GM12878 (cell line): ENCODE data around the gene ZNF407. TPM values are rescaled to one million over a fixed set of nuclear protein-coding genes. Genes with fewer than 3 reads are reported as not detected.

Experiments
- ATAC-seq: fragments of 200-7000 bp; cut with Tn5 transposase; 3 replicates; pipeline ENCODE4 v1.9.1; 2020; ENCODE audit warnings: mild to moderate bottlenecking, moderate library complexity
- BruUV-seq: library from RNA; stranded (reverse); fragments of 400-500 nt; replicated peaks from 2 replicates; lab custom pipeline; 2021; lab: Mats Ljungman, UMichigan
- CTCF ChIA-PET: fragments of 300-600 bp; sonication (Branson Sonifier 250); formaldehyde crosslinking; extraction: SDS; loops from one replicate; lab custom pipeline; 2021; ENCODE audit warnings: inconsistent platforms; lab: Yijun Ruan, JAX
- POLR2A ChIA-PET: fragments of 350-600 bp; formaldehyde crosslinking; extraction: SDS; loops from one replicate; lab custom pipeline; 2021; ENCODE audit warnings: inconsistent platforms; lab: Charles Lee
- RAD21 ChIA-PET: fragments of 300-600 bp; sonication (Branson Sonifier 250); formaldehyde crosslinking; loops from one replicate; lab custom pipeline; 2023; ENCODE audit warnings: antibody characterized with exemption; ENCODE audit not compliant: unreplicated experiment; lab: Charles Lee
- SMC1A ChIA-PET: fragments of 300-600 bp; sonication (Branson Sonifier 250); formaldehyde crosslinking; loops from one replicate; lab custom pipeline; 2023; ENCODE audit not compliant: unreplicated experiment, uncharacterized antibody; lab: Charles Lee
- DNase-seq: peaks from one replicate; pipeline ENCODE4 v3.0.0-alpha.2; 2011; ENCODE audit warnings: low read depth, low spot score
- FAIRE-seq: peaks from 3 replicates; lab custom pipeline; 2011; peaks lifted over from hg19 to GRCh38; lab: Jason Lieb, UNC
- H2AFZ ChIP-seq: 2 replicates; pipeline ENCODE4 v1.6.0; 2011; ENCODE audit warnings: low read depth, low read length, control low read depth; ENCODE audit not compliant: control insufficient read depth
- H3K27ac ChIP-seq: 2 replicates; pipeline ENCODE4 v1.5.1; 2011; ENCODE audit warnings: control low read depth; ENCODE audit not compliant: control insufficient read depth, insufficient read depth
- H3K27me3 ChIP-seq, 2 experiments: replicated peaks in 1 of 2; 2 replicates each; pipeline versions ENCODE4 v1.6.0 to v1.6.1; 2011; ENCODE audit warnings: low read length in 1 of 2; ENCODE audit not compliant: control insufficient read depth in 2 of 2, insufficient read depth in 2 of 2
- H3K36me3 ChIP-seq, 2 experiments: 2 replicates each; pipeline ENCODE4 v1.5.1; 2011; ENCODE audit warnings: low read length in 1 of 2; ENCODE audit not compliant: control insufficient read depth in 2 of 2, insufficient read depth in 2 of 2
- H3K4me1 ChIP-seq: 2 replicates; pipeline ENCODE4 v1.6.1; 2011; ENCODE audit warnings: mild to moderate bottlenecking, low read length, moderate library complexity, mixed read lengths; ENCODE audit not compliant: control insufficient read depth, insufficient read depth
- H3K4me2 ChIP-seq: 2 replicates; pipeline ENCODE4 v1.6.0; 2011; ENCODE audit warnings: control low read depth; ENCODE audit not compliant: control insufficient read depth, insufficient read depth
- H3K4me3 ChIP-seq: fragments of 200-600 bp; sonication (generic); 2 replicates; pipeline ENCODE4 v1.5.1; 2016
- H3K79me2 ChIP-seq: 2 replicates; pipeline ENCODE4 v1.6.0; 2011; ENCODE audit warnings: low read length; ENCODE audit not compliant: control insufficient read depth, insufficient read depth
- H3K9ac ChIP-seq: 2 replicates; pipeline ENCODE4 v1.8.0; 2011; ENCODE audit warnings: low read length, control low read depth, mixed read lengths; ENCODE audit not compliant: control insufficient read depth, insufficient read depth
- H3K9me3 ChIP-seq: replicated peaks from 3 replicates; pipeline ENCODE4 v1.5.1; 2011; ENCODE audit warnings: mild to moderate bottlenecking, low read length; ENCODE audit not compliant: control insufficient read depth, insufficient read depth
- H4K20me1 ChIP-seq: 2 replicates; pipeline ENCODE4 v1.6.0; 2011; ENCODE audit not compliant: control insufficient read depth, insufficient read depth
- CREB1 ChIP-seq: IDR thresholded peaks from 2 replicates; pipeline ENCODE4 v1.6.1; 2012; ENCODE audit warnings: low read depth, mild to moderate bottlenecking, inconsistent platforms
- EP300 ChIP-seq, 2 experiments: fragments of 150-350 bp in 1 of 2; IDR thresholded peaks; 2 replicates each; pipeline ENCODE4 v1.6.1; 2011 to 2012; ENCODE audit warnings: low read depth in 2 of 2, low read length in 2 of 2, borderline replicate concordance in 1 of 2, improper control_type of control experiment in 1 of 2, inconsistent platforms in 1 of 2; ENCODE audit not compliant: control insufficient read depth in 1 of 2
- ESRRA ChIP-seq: IDR thresholded peaks from 2 replicates; pipeline ENCODE4 v1.6.1; 2012; ENCODE audit warnings: mild to moderate bottlenecking, low read length, improper control_type of control experiment
- FOXK2 ChIP-seq: fragments of 450-650 bp; IDR thresholded peaks from 2 replicates; pipeline ENCODE4 v1.6.1; 2017; ENCODE audit warnings: mild to moderate bottlenecking, moderate library complexity
- NFXL1 ChIP-seq: fragments of 450-650 bp; IDR thresholded peaks from 2 replicates; pipeline ENCODE4 v1.6.1; 2017; ENCODE audit warnings: antibody characterized with exemption, mild to moderate bottlenecking, borderline replicate concordance
- POU2F2 ChIP-seq: IDR thresholded peaks from 3 replicates; pipeline ENCODE4 v1.6.1; 2011; ENCODE audit warnings: low read depth, mild to moderate bottlenecking, low read length, borderline replicate concordance
- SIN3A ChIP-seq: IDR thresholded peaks from 2 replicates; pipeline ENCODE4 v1.6.1; 2012; ENCODE audit warnings: low read depth, low read length, improper control_type of control experiment
- SP1 ChIP-seq: IDR thresholded peaks from one replicate; pipeline ENCODE4 v1.6.1; 2011; ENCODE audit warnings: low read depth, low read length
- ZBTB40 ChIP-seq: fragments of 450-650 bp; IDR thresholded peaks from 2 replicates; pipeline ENCODE4 v1.6.1; 2016; ENCODE audit warnings: mild to moderate bottlenecking, moderate library complexity, borderline replicate concordance
- ZNF384 ChIP-seq: IDR thresholded peaks from 2 replicates; pipeline ENCODE4 v1.6.1; 2012; ENCODE audit warnings: low read depth, mild to moderate bottlenecking, low read length, improper control_type of control experiment, borderline replicate concordance
- WGBS: methylation state at CpG from one replicate; pipeline ENCODE4 v1.1.6; 2016; ENCODE audit warnings: low lambda C conversion rate; ENCODE audit not compliant: insufficient replicate concordance, insufficient coverage; ENCODE audit errors: missing lambda C conversion rate; 5-methylcytosine and 5-hydroxymethylcytosine counted together
- in situ Hi-C: fragments of 300-500 bp; cut with MboI; formaldehyde crosslinking; loops from 9 replicates; pipeline ENCODE4 v1.14.3; 2018; ENCODE audit warnings: mixed read lengths
- intact Hi-C: fragments of 100-400 bp; cut with micrococcal nuclease; formaldehyde crosslinking; loops from one replicate; pipeline ENCODE4 v1.14.2; 2022; ENCODE audit not compliant: unreplicated experiment
- polyA plus RNA-seq, 11 experiments: library from polyadenylated mRNA; depleted of rRNA in 4 of 11; unstranded in 6 of 11; stranded (reverse) in 5 of 11; fragments of >200 nt; fragmentation: Nextera tagmentation in 4 of 11; fragmentation: Illumina TruSeq in 1 of 11; extraction: Ambion mirVana in 4 of 11; extraction: Trizol in 1 of 11; gene quantifications; 1 replicate in 1 of 11; 2 replicates in 10 of 11; pipeline versions ENCODE4 v1.2.1 to v1.2.3, GENCODE V29; 2011 to 2016; ENCODE audit warnings: inconsistent platforms in 2 of 11, missing spikeins in 2 of 11, low read depth in 1 of 11
- total RNA-seq, 4 experiments: library from RNA; depleted of rRNA in 3 of 4; stranded (reverse); fragments of >200 nt in 3 of 4; fragmentation: Illumina TruSeq in 1 of 4; extraction: Trizol in 1 of 4; gene quantifications; 2 replicates each; pipeline versions ENCODE4 v1.2.1 to v1.2.3, GENCODE V29; 2013 to 2021
- TF ChIP-seq, protein P1 (sequence below): fragments of 450-650 bp; IDR thresholded peaks from 2 replicates; pipeline ENCODE4 v1.6.1; 2017; ENCODE audit warnings: low read depth, mild to moderate bottlenecking, moderate library complexity
- TF ChIP-seq, protein P2 (sequence below): fragments of 450-650 bp; IDR thresholded peaks from 2 replicates; pipeline ENCODE4 v1.6.1; 2016; ENCODE audit warnings: mild to moderate bottlenecking

The ZNF407 gene
- total and polyA plus RNA-seq, 10 of the 15 experiments (the other 5 are each of a cell fraction or from before 2014, with no cell fraction given): 0.69 to 11.6 (median 5.3) TPM

GRCh38 chr18:75003764-75004690, 406.4 kb downstream of the ZNF407 start:
- ChIA-PET SMC1A (interaction anchor here (1.4 to 7.9 kb wide), 2 partner anchors 8 to 11 kb away, joined by 4 to 54 read pairs; no protein-coding TSS in a partner anchor), POLR2A (no interaction called here), RAD21 (no interaction called here), CTCF (interaction anchor here (1.1 kb wide), 1 partner anchor 13 kb away, joined by 4 read pairs; no protein-coding TSS in a partner anchor)
- intact Hi-C loops: no loop called here
- FAIRE-seq (no peak), ATAC-seq (no peak), DNase-seq (no peak)
- Histone ChIP-seq H3K4me2 (no peak overlapping the region), H3K4me1 (no peaks in the 10 kb centered on the region), H3K36me3 (no peaks in the 10 kb centered on the region), H4K20me1 (no peaks in the 10 kb centered on the region), H3K9me3 (no peaks in the 10 kb centered on the region), H3K9ac (no peak overlapping the region), H3K79me2 (no peaks in the 10 kb centered on the region), H3K27ac (no peak overlapping the region), H3K27me3 (no peaks in the 10 kb centered on the region), H2AFZ (no peak overlapping the region), H3K4me3 (no peak overlapping the region)
- in situ Hi-C loops: no loop called here
- WGBS: 96% methylated on average over 23 of the region's 23 CpGs
- BruUV-seq: no TSS peak
- no peak for TF ChIP-seq EP300 (IDR thresholded peaks at IDR 0.05; ENCODE audit: borderline replicate concordance in 1 of 2, control insufficient read depth in 1 of 2, low read depth in 2 of 2, low read length in 2 of 2)
- no peak for TF ChIP-seq SIN3A
- no peak for TF ChIP-seq FOXK2
- TF ChIP-seq ESRRA: no peak
- TF ChIP-seq, protein P1, sequence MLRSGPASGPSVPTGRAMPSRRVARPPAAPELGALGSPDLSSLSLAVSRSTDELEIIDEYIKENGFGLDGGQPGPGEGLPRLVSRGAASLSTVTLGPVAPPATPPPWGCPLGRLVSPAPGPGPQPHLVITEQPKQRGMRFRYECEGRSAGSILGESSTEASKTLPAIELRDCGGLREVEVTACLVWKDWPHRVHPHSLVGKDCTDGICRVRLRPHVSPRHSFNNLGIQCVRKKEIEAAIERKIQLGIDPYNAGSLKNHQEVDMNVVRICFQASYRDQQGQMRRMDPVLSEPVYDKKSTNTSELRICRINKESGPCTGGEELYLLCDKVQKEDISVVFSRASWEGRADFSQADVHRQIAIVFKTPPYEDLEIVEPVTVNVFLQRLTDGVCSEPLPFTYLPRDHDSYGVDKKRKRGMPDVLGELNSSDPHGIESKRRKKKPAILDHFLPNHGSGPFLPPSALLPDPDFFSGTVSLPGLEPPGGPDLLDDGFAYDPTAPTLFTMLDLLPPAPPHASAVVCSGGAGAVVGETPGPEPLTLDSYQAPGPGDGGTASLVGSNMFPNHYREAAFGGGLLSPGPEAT: no peak
- TF ChIP-seq POU2F2: no peak
- TF ChIP-seq ZBTB40: no peak
- no peak for TF ChIP-seq NFXL1
- no peak for TF ChIP-seq SP1
- TF ChIP-seq ZNF384: no peak
- TF ChIP-seq, protein P2, sequence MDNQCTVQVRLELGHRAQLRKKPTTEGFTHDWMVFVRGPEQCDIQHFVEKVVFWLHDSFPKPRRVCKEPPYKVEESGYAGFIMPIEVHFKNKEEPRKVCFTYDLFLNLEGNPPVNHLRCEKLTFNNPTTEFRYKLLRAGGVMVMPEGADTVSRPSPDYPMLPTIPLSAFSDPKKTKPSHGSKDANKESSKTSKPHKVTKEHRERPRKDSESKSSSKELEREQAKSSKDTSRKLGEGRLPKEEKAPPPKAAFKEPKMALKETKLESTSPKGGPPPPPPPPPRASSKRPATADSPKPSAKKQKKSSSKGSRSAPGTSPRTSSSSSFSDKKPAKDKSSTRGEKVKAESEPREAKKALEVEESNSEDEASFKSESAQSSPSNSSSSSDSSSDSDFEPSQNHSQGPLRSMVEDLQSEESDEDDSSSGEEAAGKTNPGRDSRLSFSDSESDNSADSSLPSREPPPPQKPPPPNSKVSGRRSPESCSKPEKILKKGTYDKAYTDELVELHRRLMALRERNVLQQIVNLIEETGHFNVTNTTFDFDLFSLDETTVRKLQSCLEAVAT: no peak
- TF ChIP-seq CREB1: no peak
